AG04449 (cell line): ENCODE measurements around the gene LCN1.

Source experiments
- CTCF ChIA-PET: fragments of 350-600 bp; formaldehyde crosslinking; extraction: SDS; loops from one replicate; lab custom pipeline; 2021; ENCODE audit warnings: antibody characterized with exemption; lab: Yijun Ruan, JAX
- POLR2A ChIA-PET: fragments of 400-600, 350-600 bp; formaldehyde crosslinking; extraction: SDS; loops from one replicate; lab custom pipeline; 2020; ENCODE audit warnings: antibody characterized with exemption, inconsistent platforms; lab: Yijun Ruan, JAX
- DNase-seq: peaks from one replicate; pipeline ENCODE4 v3.0.0-alpha.2; 2010; ENCODE audit warnings: low read depth, low spot score
- H3K4me3 ChIP-seq: 2 replicates; pipeline ENCODE4 v1.5.1; 2011; ENCODE audit warnings: low read depth, mild to moderate bottlenecking, control low read depth, low read length
- CTCF ChIP-seq: IDR thresholded peaks from one replicate; pipeline ENCODE4 v1.5.1; 2011; ENCODE audit warnings: mild to moderate bottlenecking, moderate library complexity, low read length, control low read depth, inconsistent platforms; ENCODE audit not compliant: insufficient read depth; ENCODE audit errors: missing control alignments

The LCN1 gene

GRCh38 chr9:135573124-135573523 is 51.9 kb downstream of the LCN1 start:
- POLR2A ChIA-PET = no interaction called here

GRCh38 chr9:135574331-135574730 is 53.1 kb downstream of the LCN1 start:
- TF ChIP-seq CTCF = no peak
- ChIA-PET POLR2A (no interaction called here), CTCF (no interaction called here)
- no peak overlapping the region for H3K4me3 ChIP-seq
- DNase-seq = no peak

More at GRCh38 chr9:135573124-135573523, 51.9 kb downstream of the LCN1 start:
- DNase-seq = no peak
- no peak overlapping the region for H3K4me3 ChIP-seq
- TF ChIP-seq CTCF = no peak
- CTCF ChIA-PET = no interaction called here

- CTCF ChIA-PET = no interaction called here
- POLR2A ChIA-PET = no interaction called here
Observed at GRCh38 chr9:135574943-135575342, 53.7 kb downstream of the LCN1 start.

More at GRCh38 chr9:135574943-135575342, 53.7 kb downstream of the LCN1 start:
- no peak for DNase-seq
- TF ChIP-seq CTCF = no peak
- H3K4me3 ChIP-seq = no peak overlapping the region
